Measurements from ENCODE around the gene FIS1. TPM values are rescaled to one million over a fixed set of nuclear protein-coding genes. Genes with fewer than 3 reads are reported as not detected.

Gene FIS1
- total and polyA plus RNA-seq, 4 donors: 146 to 333 (median 224) TPM

DNA sequence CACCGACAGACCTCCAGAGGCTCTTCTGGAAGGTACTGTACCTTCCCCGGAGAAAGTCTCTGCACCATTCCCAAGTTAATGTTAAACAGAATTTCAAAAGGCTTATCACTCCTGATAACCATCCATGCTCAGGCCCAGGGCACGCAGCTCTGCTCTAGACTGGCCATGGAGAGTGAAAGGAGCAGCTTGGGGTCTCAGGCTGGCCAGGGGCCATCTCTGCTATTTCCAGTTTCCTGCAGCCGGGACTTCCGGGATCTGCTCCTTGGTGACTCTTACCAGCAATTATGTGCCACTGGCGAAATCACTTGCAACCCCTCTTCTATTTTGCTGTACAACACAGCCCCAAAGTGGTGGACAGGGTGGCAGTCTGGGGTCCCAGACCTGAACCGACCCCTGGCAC lies 13.2 kb downstream of the FIS1 start:
- no peaks in the 10 kb centered on the region for H3K9me3 ChIP-seq (ENCODE audit: control insufficient read depth, low read length)
- no peaks in the 10 kb centered on the region for H3K4me1 ChIP-seq (ENCODE audit: control insufficient read depth in 1 of 2, insufficient read depth in 2 of 2, low read length in 2 of 2)
- H3K27me3 ChIP-seq (ENCODE audit: control insufficient read depth in 1 of 2, insufficient read depth in 2 of 2, low read length in 1 of 2): no peaks in the 10 kb centered on the region
- DNase-seq (no peak), ATAC-seq (ENCODE audit: low FRiP score) (no peak)
- no peak overlapping the region for H3K27ac ChIP-seq (ENCODE audit: low read depth in 1 of 2, low read length in 2 of 2)
- WGBS, 2 donors: 74 to 78% methylated on average over 7 of the region's 7 CpGs
- no peaks in the 10 kb centered on the region for H3K36me3 ChIP-seq (ENCODE audit: control insufficient read depth in 1 of 2, insufficient read depth in 2 of 2, low read length in 1 of 2)
- H3K4me3 ChIP-seq (ENCODE audit: low read length in 2 of 2): no peak overlapping the region
- intact Hi-C loops (cut with DNase I): no loop called here

GRCh38 chr7:101226721-101227120 lies 18.2 kb downstream of the FIS1 start:
- H3K4me1 ChIP-seq (ENCODE audit: control insufficient read depth in 1 of 2, insufficient read depth in 2 of 2, low read length in 2 of 2): no peaks in the 10 kb centered on the region
- H3K9me3 ChIP-seq (ENCODE audit: control insufficient read depth, low read length): no peaks in the 10 kb centered on the region
- H3K4me3 ChIP-seq (ENCODE audit: low read length in 2 of 2): no peak overlapping the region
- intact Hi-C loops (cut with DNase I): no loop called here
- H3K27me3 ChIP-seq (ENCODE audit: control insufficient read depth in 1 of 2, insufficient read depth in 2 of 2, low read length in 1 of 2): no peaks in the 10 kb centered on the region
- 87 to 89% methylated on average over 9 of the region's 9 CpGs for WGBS, 2 donors
- H3K36me3 ChIP-seq (ENCODE audit: control insufficient read depth in 1 of 2, insufficient read depth in 2 of 2, low read length in 1 of 2): peaks cover 0 to 1% of the 10 kb centered on the region in 2 donors
- DNase-seq: no peak
- no peak overlapping the region for H3K27ac ChIP-seq (ENCODE audit: low read depth in 1 of 2, low read length in 2 of 2)
- no peak for ATAC-seq (ENCODE audit: low FRiP score)

GRCh38 chr7:101225650-101226049 lies 19.2 kb downstream of the FIS1 start:
- H3K9me3 ChIP-seq (ENCODE audit: control insufficient read depth, low read length): no peaks in the 10 kb centered on the region
- DNase-seq: no peak
- no peak overlapping the region for H3K27ac ChIP-seq (ENCODE audit: low read depth in 1 of 2, low read length in 2 of 2)
- intact Hi-C loops (cut with DNase I): no loop called here
- no peak for ATAC-seq (ENCODE audit: low FRiP score)
- H3K4me3 ChIP-seq (ENCODE audit: low read length in 2 of 2): no peak overlapping the region
- no peaks in the 10 kb centered on the region for H3K4me1 ChIP-seq (ENCODE audit: control insufficient read depth in 1 of 2, insufficient read depth in 2 of 2, low read length in 2 of 2)
- H3K36me3 ChIP-seq (ENCODE audit: control insufficient read depth in 1 of 2, insufficient read depth in 2 of 2, low read length in 1 of 2): peaks cover 0 to 1% of the 10 kb centered on the region in 2 donors
- no peaks in the 10 kb centered on the region for H3K27me3 ChIP-seq (ENCODE audit: control insufficient read depth in 1 of 2, insufficient read depth in 2 of 2, low read length in 1 of 2)
- 93 to 96% methylated on average over 6 of the region's 6 CpGs for WGBS, 2 donors

- ATAC-seq (ENCODE audit: low FRiP score) (peak; percentile 26), DNase-seq (no peak)
- H3K27ac ChIP-seq (ENCODE audit: low read depth in 1 of 2, low read length in 2 of 2): no peak overlapping the region
- no peaks in the 10 kb centered on the region for H3K27me3 ChIP-seq (ENCODE audit: control insufficient read depth in 1 of 2, insufficient read depth in 2 of 2, low read length in 1 of 2)
- no peak overlapping the region for H3K4me3 ChIP-seq (ENCODE audit: low read length in 2 of 2)
- intact Hi-C loops (cut with DNase I): no loop called here
- H3K9me3 ChIP-seq (ENCODE audit: control insufficient read depth, low read length): no peaks in the 10 kb centered on the region
- peaks cover 0 to 1% of the 10 kb centered on the region in 2 donors for H3K36me3 ChIP-seq (ENCODE audit: control insufficient read depth in 1 of 2, insufficient read depth in 2 of 2, low read length in 1 of 2)
- 96 to 97% methylated on average over 15 of the region's 15 CpGs for whole genome bisulfite sequencing, 2 donors
- no peaks in the 10 kb centered on the region for H3K4me1 ChIP-seq (ENCODE audit: control insufficient read depth in 1 of 2, insufficient read depth in 2 of 2, low read length in 2 of 2)
These were observed 21.4 kb downstream of the FIS1 start for GRCh38 chr7:101223528-101223927.

GRCh38 chr7:101222275-101222830 lies 22.5 kb downstream of the FIS1 start:
- peaks cover 0 to 1% of the 10 kb centered on the region in 2 donors for H3K36me3 ChIP-seq (ENCODE audit: control insufficient read depth in 1 of 2, insufficient read depth in 2 of 2, low read length in 1 of 2)

GRCh38 chr7:101220295-101220694 lies 24.6 kb downstream of the FIS1 start:
- no peak for ATAC-seq (ENCODE audit: low FRiP score)
- H3K4me3 ChIP-seq (ENCODE audit: low read length in 2 of 2): no peak overlapping the region
- no peak for DNase-seq
- no peaks in the 10 kb centered on the region for H3K9me3 ChIP-seq (ENCODE audit: control insufficient read depth, low read length)
- intact Hi-C loops (cut with DNase I): no loop called here
- H3K27ac ChIP-seq (ENCODE audit: low read depth in 1 of 2, low read length in 2 of 2): no peak overlapping the region
- WGBS, 2 donors: 77 to 84% methylated on average over 5 of the region's 5 CpGs
- no peaks in the 10 kb centered on the region for H3K4me1 ChIP-seq (ENCODE audit: control insufficient read depth in 1 of 2, insufficient read depth in 2 of 2, low read length in 2 of 2)
- H3K27me3 ChIP-seq (ENCODE audit: control insufficient read depth in 1 of 2, insufficient read depth in 2 of 2, low read length in 1 of 2): no peaks in the 10 kb centered on the region
- H3K36me3 ChIP-seq (ENCODE audit: control insufficient read depth in 1 of 2, insufficient read depth in 2 of 2, low read length in 1 of 2): no peaks in the 10 kb centered on the region

More at GRCh38 chr7:101222275-101222830, 22.5 kb downstream of the FIS1 start:
- 91 to 92% methylated on average over 26 to 27 of the region's 27 CpGs for WGBS, 2 donors
- Histone ChIP-seq H3K4me3 (ENCODE audit: low read length in 2 of 2) (no peak overlapping the region), H3K9me3 (ENCODE audit: control insufficient read depth, low read length) (no peaks in the 10 kb centered on the region), H3K27ac (ENCODE audit: low read depth in 1 of 2, low read length in 2 of 2) (no peak overlapping the region), H3K4me1 (ENCODE audit: control insufficient read depth in 1 of 2, insufficient read depth in 2 of 2, low read length in 2 of 2) (no peaks in the 10 kb centered on the region), H3K27me3 (ENCODE audit: control insufficient read depth in 1 of 2, insufficient read depth in 2 of 2, low read length in 1 of 2) (no peaks in the 10 kb centered on the region)
- DNase-seq (no peak), ATAC-seq (ENCODE audit: low FRiP score) (no peak)
- intact Hi-C loops (cut with DNase I): no loop called here

DNA sequence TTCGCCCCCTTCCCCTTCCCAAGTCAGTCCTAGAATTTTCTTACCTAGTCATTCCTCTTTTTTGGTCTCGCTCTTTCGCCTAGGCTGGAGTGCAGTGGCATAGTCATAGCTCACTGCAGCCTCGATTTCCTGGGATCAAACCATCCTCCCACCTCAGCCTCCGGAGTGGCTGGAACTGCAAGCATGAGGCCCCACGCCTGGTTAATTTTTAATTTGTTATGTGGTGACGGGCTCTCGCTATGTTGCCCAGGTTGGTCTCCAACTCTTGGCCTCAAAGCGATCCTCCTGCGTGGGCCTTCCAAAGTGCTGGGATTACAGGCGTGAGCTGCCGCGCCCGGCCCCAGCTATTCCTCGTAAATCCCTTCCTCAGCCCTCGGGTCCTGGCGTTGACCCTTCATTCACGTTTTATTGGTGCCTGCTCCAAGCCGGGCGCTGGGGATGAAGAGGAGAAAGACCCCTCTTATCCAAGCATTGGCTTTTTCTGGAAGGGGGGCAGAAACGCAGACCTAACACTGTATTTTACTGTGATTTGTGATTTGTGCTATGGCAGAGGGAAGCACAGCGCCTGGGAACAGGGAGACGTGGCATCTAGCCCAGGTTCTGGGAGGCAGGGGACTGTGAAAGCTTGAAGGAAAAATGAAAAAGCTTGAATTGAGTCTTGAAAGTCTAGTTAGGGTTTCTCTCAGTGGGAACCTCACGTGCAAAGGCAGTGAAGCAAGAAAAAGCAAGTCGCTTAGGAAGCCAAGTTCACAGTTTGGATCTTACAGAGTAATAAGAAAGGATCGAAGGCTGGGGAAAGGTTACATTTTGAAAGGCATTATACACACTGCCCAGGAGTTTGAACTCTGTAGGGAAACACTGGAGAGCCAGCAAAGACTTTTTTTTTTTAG lies 26.4 kb downstream of the FIS1 start:
- ATAC-seq (ENCODE audit: low FRiP score) (no peak), DNase-seq (no peak)
- H3K9me3 ChIP-seq (ENCODE audit: control insufficient read depth, low read length): no peaks in the 10 kb centered on the region
- intact Hi-C loops (cut with DNase I): no loop called here
- no peaks in the 10 kb centered on the region for H3K4me1 ChIP-seq (ENCODE audit: control insufficient read depth in 1 of 2, insufficient read depth in 2 of 2, low read length in 2 of 2)
- no peak overlapping the region for H3K27ac ChIP-seq (ENCODE audit: low read depth in 1 of 2, low read length in 2 of 2)
- H3K27me3 ChIP-seq (ENCODE audit: control insufficient read depth in 1 of 2, insufficient read depth in 2 of 2, low read length in 1 of 2): no peaks in the 10 kb centered on the region
- H3K4me3 ChIP-seq (ENCODE audit: low read length in 2 of 2): peak overlapping the region; percentile 42 to 83
- no peaks in the 10 kb centered on the region for H3K36me3 ChIP-seq (ENCODE audit: control insufficient read depth in 1 of 2, insufficient read depth in 2 of 2, low read length in 1 of 2)
- WGBS, 2 donors: 5% methylated on average over 26 of the region's 26 CpGs

DNA sequence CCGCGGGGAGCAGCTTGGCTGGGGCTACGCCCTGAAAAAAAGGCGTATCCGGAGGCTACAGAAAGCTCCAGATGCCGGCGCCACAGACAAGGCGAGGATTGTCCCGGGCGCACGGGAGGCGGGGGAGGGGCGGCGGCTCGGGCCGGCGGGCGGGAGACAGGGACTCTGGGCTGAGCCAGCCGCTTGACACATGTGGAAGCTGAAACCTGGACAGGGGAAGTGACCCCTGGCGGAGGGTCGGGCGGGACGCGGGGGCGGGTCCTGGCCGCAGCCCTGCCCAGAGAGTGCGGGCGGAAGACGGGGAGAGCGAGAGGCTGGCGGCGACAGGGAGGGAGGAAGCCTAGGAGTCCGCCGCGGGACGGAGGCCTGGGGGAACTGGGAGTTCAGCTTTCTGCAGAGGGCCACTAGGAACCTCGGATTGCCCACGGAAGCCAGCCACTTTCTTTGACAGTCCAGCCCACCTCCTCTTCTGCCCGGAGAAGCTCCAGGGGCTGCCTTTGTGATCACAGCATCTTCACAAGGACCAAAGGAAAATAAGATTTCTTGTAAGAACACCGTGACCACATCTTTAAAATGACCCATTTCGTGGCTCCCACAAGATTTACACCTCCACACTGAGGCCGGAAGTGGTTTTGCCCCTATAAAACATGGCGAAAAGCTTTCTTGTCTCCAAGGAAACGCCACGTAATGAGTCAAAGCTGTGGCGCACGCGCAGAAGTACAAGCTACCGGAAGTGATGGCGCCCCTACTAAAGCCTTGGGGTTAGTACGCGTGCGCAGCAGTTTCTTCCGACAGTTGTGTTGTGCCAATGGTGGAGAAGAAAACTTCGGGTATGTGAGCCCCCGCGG lies 27.3 kb downstream of the FIS1 start, which contains the start of the genes PLOD3 and ZNHIT1:
PLOD3 (minus strand) TSS at position 194 of the 848 bp plus-strand sequence. CDS start 307 bp downstream, outside the sequence.
ZNHIT1 (plus strand) TSS at position 778 of the 848 bp plus-strand sequence; CDS start at position 809, 31 bp downstream.
- Histone ChIP-seq H3K27me3 (ENCODE audit: control insufficient read depth in 1 of 2, insufficient read depth in 2 of 2, low read length in 1 of 2) (no peaks in the 10 kb centered on the region), H3K9me3 (ENCODE audit: control insufficient read depth, low read length) (no peaks in the 10 kb centered on the region), H3K36me3 (ENCODE audit: control insufficient read depth in 1 of 2, insufficient read depth in 2 of 2, low read length in 1 of 2) (no peaks in the 10 kb centered on the region), H3K4me3 (ENCODE audit: low read length in 2 of 2) (peak within 1 kb of the TSS; percentile 52 to 83), H3K27ac (ENCODE audit: low read depth in 1 of 2, low read length in 2 of 2) (peak within 1 kb of the TSS in 1 of 2 donors; percentile 66), H3K4me1 (ENCODE audit: control insufficient read depth in 1 of 2, insufficient read depth in 2 of 2, low read length in 2 of 2) (no peaks in the 10 kb centered on the region)
- intact Hi-C loops (cut with DNase I): loop anchor here in 1 of 2 donors (2.0 kb wide), 1 partner anchor 27 kb away; the partner anchor contains the start of gene FIS1
- peak; percentile 97 to 99 for DNase-seq
- 1% methylated on average over 53 to 57 of the region's 57 CpGs for WGBS, 2 donors
- ATAC-seq (ENCODE audit: low FRiP score): peak; percentile 91

All from aorta (tissue), 5 donors.